SK-N-SH treated with all-trans-retinoic acid at 6 μM for 48 hours (cell line): ENCODE data around the gene CACNA1B.

Experiments used
- ISL1 ChIP-seq: fragments of 250-450 bp; sonication (Bioruptor Pico); IDR thresholded peaks from 2 replicates; pipeline ENCODE4 v2.1.2; 2022; ENCODE audit warnings: mild to moderate bottlenecking, moderate library complexity
- PATZ1 ChIP-seq: fragments of 250-450 bp; sonication (Bioruptor Pico); IDR thresholded peaks from 2 replicates; pipeline ENCODE4 v1.8.0; 2020; ENCODE audit warnings: mild to moderate bottlenecking, moderate library complexity, borderline replicate concordance
- SNAI2 ChIP-seq: fragments of 250-450 bp; sonication (Bioruptor Pico); IDR thresholded peaks from 2 replicates; pipeline ENCODE4 v1.5.0; 2020; ENCODE audit warnings: mild to moderate bottlenecking, moderate library complexity

- TF ChIP-seq ISL1: no peak
- no peak for TF ChIP-seq SNAI2 (CRISPR knock-in tag)
- no peak for TF ChIP-seq PATZ1 (CRISPR knock-in tag)
Observed at GRCh38 chr9:137881591-137882505, 4.3 kb downstream of the CACNA1B start.
